ENCODE results near the gene SORD. TPM values are rescaled to one million over a fixed set of nuclear protein-coding genes. Genes with fewer than 3 reads are reported as not detected.
"Not testable (repeated sequence)": the region's sequence is repeated elsewhere in the genome, so short reads cannot be mapped to it uniquely, and the experiment has no call there.

The SORD gene
- polyA plus RNA-seq, 4 donors, result 13.4 to 78.2 (median 26.6) TPM

GRCh38 chr15:45100884-45101625 is 78.1 kb downstream of the SORD start:
- DNase-seq, result no peak
- 64 to 88% (median 82%) methylated on average over 7 of the region's 7 CpGs for WGBS, 3 donors
- no peak for FAIRE-seq
- Histone ChIP-seq H3K27me3 (ENCODE audit: control insufficient read depth in 3 of 3, insufficient read depth in 3 of 3, low read length in 3 of 3) (peaks cover 0 to 12% (median 0%) of the 10 kb centered on the region in 3 donors), H3K36me3 (ENCODE audit: control insufficient read depth in 3 of 3, insufficient read depth in 2 of 3, low read depth in 1 of 3, low read length in 3 of 3) (no peaks in the 10 kb centered on the region), H3K4me3 (ENCODE audit: low read depth in 1 of 3, low read length in 3 of 3) (no peak overlapping the region), H3K27ac (ENCODE audit: low read depth in 1 of 3, low read length in 2 of 3) (no peak overlapping the region), H3K4me1 (ENCODE audit: control insufficient read depth in 3 of 3, insufficient read depth in 2 of 3, low read depth in 1 of 3, low read length in 2 of 3) (no peaks in the 10 kb centered on the region), H3K9me3 (ENCODE audit: control insufficient read depth in 2 of 2, insufficient read depth in 1 of 2, low read depth in 1 of 2, low read length in 1 of 2) (no peaks in the 10 kb centered on the region)

- H3K9me3 ChIP-seq (ENCODE audit: control insufficient read depth in 2 of 2, insufficient read depth in 1 of 2, low read depth in 1 of 2, low read length in 1 of 2), result no peaks in the 10 kb centered on the region
- no peak for DNase-seq
- peaks cover 0 to 16% (median 0%) of the 10 kb centered on the region in 3 donors for H3K27me3 ChIP-seq (ENCODE audit: control insufficient read depth in 3 of 3, insufficient read depth in 3 of 3, low read length in 3 of 3)
- 87 to 90% (median 89%) methylated on average over 12 of the region's 12 CpGs for WGBS, 3 donors
- no peak overlapping the region for H3K27ac ChIP-seq (ENCODE audit: low read depth in 1 of 3, low read length in 2 of 3)
- H3K36me3 ChIP-seq (ENCODE audit: control insufficient read depth in 3 of 3, insufficient read depth in 2 of 3, low read depth in 1 of 3, low read length in 3 of 3), result no peaks in the 10 kb centered on the region
- no peak overlapping the region for H3K4me3 ChIP-seq (ENCODE audit: low read depth in 1 of 3, low read length in 3 of 3)
- no peak for FAIRE-seq
- H3K4me1 ChIP-seq (ENCODE audit: control insufficient read depth in 3 of 3, insufficient read depth in 2 of 3, low read depth in 1 of 3, low read length in 2 of 3), result no peaks in the 10 kb centered on the region
Observed at GRCh38 chr15:45101749-45102148, 78.8 kb downstream of the SORD start.

- DNase-seq (no peak), FAIRE-seq (no peak)
- no peak overlapping the region for H3K4me3 ChIP-seq (ENCODE audit: low read depth in 1 of 3, low read length in 3 of 3)
- no peak overlapping the region for H3K27ac ChIP-seq (ENCODE audit: low read depth in 1 of 3, low read length in 2 of 3)
- WGBS, 3 donors, result 68 to 84% (median 78%) methylated on average over 6 of the region's 6 CpGs
- H3K27me3 ChIP-seq (ENCODE audit: control insufficient read depth in 3 of 3, insufficient read depth in 3 of 3, low read length in 3 of 3), result peaks cover 0 to 20% (median 0%) of the 10 kb centered on the region in 3 donors
- H3K9me3 ChIP-seq (ENCODE audit: control insufficient read depth in 2 of 2, insufficient read depth in 1 of 2, low read depth in 1 of 2, low read length in 1 of 2), result no peaks in the 10 kb centered on the region
- H3K36me3 ChIP-seq (ENCODE audit: control insufficient read depth in 3 of 3, insufficient read depth in 2 of 3, low read depth in 1 of 3, low read length in 3 of 3), result no peaks in the 10 kb centered on the region
- no peaks in the 10 kb centered on the region for H3K4me1 ChIP-seq (ENCODE audit: control insufficient read depth in 3 of 3, insufficient read depth in 2 of 3, low read depth in 1 of 3, low read length in 2 of 3)
Observed at GRCh38 chr15:45102226-45102625, 79.2 kb downstream of the SORD start.

GRCh38 chr15:45104170-45104569 is 81.2 kb downstream of the SORD start:
- not testable (repeated sequence) for H3K9me3 ChIP-seq (ENCODE audit: control insufficient read depth in 2 of 2, insufficient read depth in 1 of 2, low read depth in 1 of 2, low read length in 1 of 2); H3K4me1 ChIP-seq (ENCODE audit: control insufficient read depth in 3 of 3, insufficient read depth in 2 of 3, low read depth in 1 of 3, low read length in 2 of 3); H3K4me3 ChIP-seq (ENCODE audit: low read depth in 1 of 3, low read length in 3 of 3); FAIRE-seq; DNase-seq; H3K27ac ChIP-seq (ENCODE audit: low read depth in 1 of 3, low read length in 2 of 3); H3K36me3 ChIP-seq (ENCODE audit: control insufficient read depth in 3 of 3, insufficient read depth in 2 of 3, low read depth in 1 of 3, low read length in 3 of 3)
- peaks cover 0 to 28% (median 3%) of the 10 kb centered on the region in 3 donors for H3K27me3 ChIP-seq (ENCODE audit: control insufficient read depth in 3 of 3, insufficient read depth in 3 of 3, low read length in 3 of 3)
- 85 to 94% (median 90%) methylated on average over 8 to 9 of the region's 9 CpGs for WGBS, 3 donors

- DNase-seq (no peak), FAIRE-seq (no peak)
- Histone ChIP-seq H3K4me3 (ENCODE audit: low read depth in 1 of 3, low read length in 3 of 3) (no peak overlapping the region), H3K4me1 (ENCODE audit: control insufficient read depth in 3 of 3, insufficient read depth in 2 of 3, low read depth in 1 of 3, low read length in 2 of 3) (no peaks in the 10 kb centered on the region), H3K27me3 (ENCODE audit: control insufficient read depth in 3 of 3, insufficient read depth in 3 of 3, low read length in 3 of 3) (peaks cover 0 to 41% (median 7%) of the 10 kb centered on the region in 3 donors), H3K9me3 (ENCODE audit: control insufficient read depth in 2 of 2, insufficient read depth in 1 of 2, low read depth in 1 of 2, low read length in 1 of 2) (no peaks in the 10 kb centered on the region), H3K36me3 (ENCODE audit: control insufficient read depth in 3 of 3, insufficient read depth in 2 of 3, low read depth in 1 of 3, low read length in 3 of 3) (no peaks in the 10 kb centered on the region), H3K27ac (ENCODE audit: low read depth in 1 of 3, low read length in 2 of 3) (no peak overlapping the region)
- WGBS, 3 donors, result 93 to 98% (median 93%) methylated on average over 11 of the region's 11 CpGs
Observed at GRCh38 chr15:45105586-45105985, 82.6 kb downstream of the SORD start.

- FAIRE-seq (no peak), DNase-seq (no peak)
- no peak overlapping the region for H3K27ac ChIP-seq (ENCODE audit: low read depth in 1 of 3, low read length in 2 of 3)
- H3K4me1 ChIP-seq (ENCODE audit: control insufficient read depth in 3 of 3, insufficient read depth in 2 of 3, low read depth in 1 of 3, low read length in 2 of 3), result no peaks in the 10 kb centered on the region
- no peaks in the 10 kb centered on the region for H3K36me3 ChIP-seq (ENCODE audit: control insufficient read depth in 3 of 3, insufficient read depth in 2 of 3, low read depth in 1 of 3, low read length in 3 of 3)
- H3K4me3 ChIP-seq (ENCODE audit: low read depth in 1 of 3, low read length in 3 of 3), result no peak overlapping the region
- H3K9me3 ChIP-seq (ENCODE audit: control insufficient read depth in 2 of 2, insufficient read depth in 1 of 2, low read depth in 1 of 2, low read length in 1 of 2), result no peaks in the 10 kb centered on the region
- WGBS, 3 donors, result 73 to 78% (median 75%) methylated on average over 15 of the region's 15 CpGs
- peaks cover 0 to 40% (median 7%) of the 10 kb centered on the region in 3 donors for H3K27me3 ChIP-seq (ENCODE audit: control insufficient read depth in 3 of 3, insufficient read depth in 3 of 3, low read length in 3 of 3)
Observed at GRCh38 chr15:45106002-45106790, 83.2 kb downstream of the SORD start.

- Histone ChIP-seq H3K4me1 (ENCODE audit: control insufficient read depth in 3 of 3, insufficient read depth in 2 of 3, low read depth in 1 of 3, low read length in 2 of 3) (peaks cover 0 to 5% (median 0%) of the 10 kb centered on the region in 3 donors), H3K9me3 (ENCODE audit: control insufficient read depth in 2 of 2, insufficient read depth in 1 of 2, low read depth in 1 of 2, low read length in 1 of 2) (no peaks in the 10 kb centered on the region), H3K27me3 (ENCODE audit: control insufficient read depth in 3 of 3, insufficient read depth in 3 of 3, low read length in 3 of 3) (peaks cover 7 to 54% (median 22%) of the 10 kb centered on the region in 3 donors), H3K27ac (ENCODE audit: low read depth in 1 of 3, low read length in 2 of 3) (no peak overlapping the region), H3K4me3 (ENCODE audit: low read depth in 1 of 3, low read length in 3 of 3) (no peak overlapping the region), H3K36me3 (ENCODE audit: control insufficient read depth in 3 of 3, insufficient read depth in 2 of 3, low read depth in 1 of 3, low read length in 3 of 3) (no peaks in the 10 kb centered on the region)
- DNase-seq (no peak), FAIRE-seq (no peak)
- WGBS, 3 donors, result 92 to 93% (median 93%) methylated on average over 10 of the region's 10 CpGs
Observed at GRCh38 chr15:45107941-45108630, 85.1 kb downstream of the SORD start.

- DNase-seq (no peak), FAIRE-seq (no peak)
- 48 to 79% (median 65%) methylated on average over 11 of the region's 11 CpGs for WGBS, 3 donors
- no peaks in the 10 kb centered on the region for H3K9me3 ChIP-seq (ENCODE audit: control insufficient read depth in 2 of 2, insufficient read depth in 1 of 2, low read depth in 1 of 2, low read length in 1 of 2)
- no peaks in the 10 kb centered on the region for H3K36me3 ChIP-seq (ENCODE audit: control insufficient read depth in 3 of 3, insufficient read depth in 2 of 3, low read depth in 1 of 3, low read length in 3 of 3)
- H3K4me1 ChIP-seq (ENCODE audit: control insufficient read depth in 3 of 3, insufficient read depth in 2 of 3, low read depth in 1 of 3, low read length in 2 of 3), result peaks cover 0 to 5% (median 0%) of the 10 kb centered on the region in 3 donors
- H3K27ac ChIP-seq (ENCODE audit: low read depth in 1 of 3, low read length in 2 of 3), result no peak overlapping the region
- H3K27me3 ChIP-seq (ENCODE audit: control insufficient read depth in 3 of 3, insufficient read depth in 3 of 3, low read length in 3 of 3), result peaks cover 7 to 74% (median 43%) of the 10 kb centered on the region in 3 donors
- no peak overlapping the region for H3K4me3 ChIP-seq (ENCODE audit: low read depth in 1 of 3, low read length in 3 of 3)
Observed at GRCh38 chr15:45110256-45110820, 87.3 kb downstream of the SORD start.

All from small intestine (tissue), 7 donors.